ACHN (cell line): ENCODE data around the gene PRUNE2.
A peak's percentile ranks its signal among the peaks of the same experiment; 100 is the strongest.

Experiments used
- DNase-seq: peaks from one replicate; pipeline ENCODE4 v3.0.0-alpha.2; 2015
- in situ Hi-C: cut with HindIII; loops from 2 replicates; pipeline ENCODE4 v1.10.0; 2017; ENCODE audit warnings: low sequenced_read_pairs, low pct_ligation_motif_present, low pct_unique_long_range_greater_than_20kb

Gene PRUNE2

GRCh38 chr9:76817489-76817888, 88.4 kb downstream of the PRUNE2 start:
- in situ Hi-C loops, result loop anchor here (25.0 kb wide), 1 partner anchor 170 kb away; no protein-coding TSS in a partner anchor
- peak; percentile 3 for DNase-seq

GRCh38 chr9:76812591-76812990, 93.3 kb downstream of the PRUNE2 start:
- in situ Hi-C loops, result loop anchor here (25.0 kb wide), 1 partner anchor 175 kb away; no protein-coding TSS in a partner anchor
- no peak for DNase-seq

- in situ Hi-C loops, result loop anchor here (25.0 kb wide), 1 partner anchor 177 kb away; no protein-coding TSS in a partner anchor
- DNase-seq, result peak; percentile 54
These were observed 95.4 kb downstream of the PRUNE2 start for GRCh38 chr9:76810377-76810957.

GRCh38 chr9:76808636-76809035, 97.3 kb downstream of the PRUNE2 start:
- in situ Hi-C loops, result loop anchor here (25.0 kb wide), 1 partner anchor 179 kb away; no protein-coding TSS in a partner anchor
- no peak for DNase-seq

GRCh38 chr9:76803762-76804161, 102.2 kb downstream of the PRUNE2 start:
- no peak for DNase-seq
- in situ Hi-C loops, result loop anchor here (25.0 kb wide), 1 partner anchor 184 kb away; no protein-coding TSS in a partner anchor

GRCh38 chr9:76803083-76803482, 102.8 kb downstream of the PRUNE2 start:
- no peak for DNase-seq
- in situ Hi-C loops, result loop anchor here (25.0 kb wide), 1 partner anchor 184 kb away; no protein-coding TSS in a partner anchor

GRCh38 chr9:76800901-76801300, 105.0 kb downstream of the PRUNE2 start:
- in situ Hi-C loops, result loop anchor here (25.0 kb wide), 1 partner anchor 186 kb away; no protein-coding TSS in a partner anchor
- DNase-seq, result no peak

- in situ Hi-C loops, result no loop called here
- no peak for DNase-seq
These were observed 106.4 kb downstream of the PRUNE2 start for GRCh38 chr9:76799473-76799872.

GRCh38 chr9:76798527-76798926, 107.4 kb downstream of the PRUNE2 start:
- in situ Hi-C loops, result no loop called here
- DNase-seq, result no peak

GRCh38 chr9:76796296-76796695, 109.6 kb downstream of the PRUNE2 start:
- DNase-seq, result no peak
- in situ Hi-C loops, result no loop called here

GRCh38 chr9:76793784-76794431, 112.0 kb downstream of the PRUNE2 start:
- DNase-seq, result no peak
- in situ Hi-C loops, result no loop called here

GRCh38 chr9:76789840-76790239, 116.1 kb downstream of the PRUNE2 start:
- DNase-seq, result no peak
- in situ Hi-C loops, result no loop called here

- DNase-seq, result no peak
- in situ Hi-C loops, result no loop called here
These were observed 118.2 kb downstream of the PRUNE2 start for GRCh38 chr9:76787677-76788076.

- in situ Hi-C loops, result no loop called here
- DNase-seq, result no peak
These were observed 120.4 kb downstream of the PRUNE2 start for GRCh38 chr9:76785501-76785900.

- in situ Hi-C loops, result no loop called here
- DNase-seq, result no peak
These were observed 121.0 kb downstream of the PRUNE2 start for GRCh38 chr9:76784881-76785280.

- in situ Hi-C loops, result no loop called here
- no peak for DNase-seq
These were observed 133.0 kb downstream of the PRUNE2 start for GRCh38 chr9:76772686-76773445.

- DNase-seq, result no peak
- in situ Hi-C loops, result no loop called here
These were observed 139.8 kb downstream of the PRUNE2 start for GRCh38 chr9:76766126-76766525.

- in situ Hi-C loops, result no loop called here
These were observed 141.8 kb downstream of the PRUNE2 start, which contains the start of gene PCA3 for GRCh38 chr9:76764138-76764537. Gene PCA3, plus strand, starts transcription at chr9:76764438.

GRCh38 chr9:76761448-76761847, 144.5 kb downstream of the PRUNE2 start:
- DNase-seq, result peak; percentile 19
- in situ Hi-C loops, result no loop called here

More at GRCh38 chr9:76764138-76764537, 141.8 kb downstream of the PRUNE2 start, which contains the start of gene PCA3:
- no peak for DNase-seq
